ENCODE results near the gene TMEM72. TPM values are rescaled to one million over a fixed set of nuclear protein-coding genes. Genes with fewer than 3 reads are reported as not detected.

The TMEM72 gene
- total RNA-seq, 1 donor from 2014 or later, result not detected

DNA sequence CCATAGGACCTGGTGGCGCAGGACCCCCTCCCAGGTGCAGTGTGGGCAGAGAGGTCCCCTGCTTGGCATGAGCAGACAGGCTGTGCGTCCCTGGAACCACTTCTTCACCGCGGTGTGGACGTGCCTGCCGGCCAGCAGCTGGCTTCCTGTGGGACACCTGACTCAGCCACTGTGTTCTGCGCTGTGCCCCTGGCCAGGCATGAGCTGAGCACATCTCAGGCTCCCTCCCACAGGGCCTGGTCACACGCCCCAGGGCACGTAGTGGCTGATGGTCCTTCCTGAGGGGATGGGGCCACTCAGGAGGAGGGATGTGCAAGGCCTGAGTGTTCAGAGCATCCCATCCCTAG lies 71.0 kb downstream of the TMEM72 start:
- no peaks in the 10 kb centered on the region for H3K27me3 ChIP-seq (ENCODE audit: control insufficient read depth, insufficient read depth, low read length)
- no peak overlapping the region for H3K4me3 ChIP-seq (ENCODE audit: low read depth, low read length)
- no peak for DNase-seq (ENCODE audit: low read depth)
- TF ChIP-seq, protein P1, sequence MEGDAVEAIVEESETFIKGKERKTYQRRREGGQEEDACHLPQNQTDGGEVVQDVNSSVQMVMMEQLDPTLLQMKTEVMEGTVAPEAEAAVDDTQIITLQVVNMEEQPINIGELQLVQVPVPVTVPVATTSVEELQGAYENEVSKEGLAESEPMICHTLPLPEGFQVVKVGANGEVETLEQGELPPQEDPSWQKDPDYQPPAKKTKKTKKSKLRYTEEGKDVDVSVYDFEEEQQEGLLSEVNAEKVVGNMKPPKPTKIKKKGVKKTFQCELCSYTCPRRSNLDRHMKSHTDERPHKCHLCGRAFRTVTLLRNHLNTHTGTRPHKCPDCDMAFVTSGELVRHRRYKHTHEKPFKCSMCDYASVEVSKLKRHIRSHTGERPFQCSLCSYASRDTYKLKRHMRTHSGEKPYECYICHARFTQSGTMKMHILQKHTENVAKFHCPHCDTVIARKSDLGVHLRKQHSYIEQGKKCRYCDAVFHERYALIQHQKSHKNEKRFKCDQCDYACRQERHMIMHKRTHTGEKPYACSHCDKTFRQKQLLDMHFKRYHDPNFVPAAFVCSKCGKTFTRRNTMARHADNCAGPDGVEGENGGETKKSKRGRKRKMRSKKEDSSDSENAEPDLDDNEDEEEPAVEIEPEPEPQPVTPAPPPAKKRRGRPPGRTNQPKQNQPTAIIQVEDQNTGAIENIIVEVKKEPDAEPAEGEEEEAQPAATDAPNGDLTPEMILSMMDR (IDR thresholded peaks at IDR 0.05; ENCODE audit: insufficient read depth, low read length, poor library complexity, severe bottlenecking), result no peak
- no peaks in the 10 kb centered on the region for H3K36me3 ChIP-seq (ENCODE audit: control insufficient read depth, insufficient read depth, low read length)

DNA sequence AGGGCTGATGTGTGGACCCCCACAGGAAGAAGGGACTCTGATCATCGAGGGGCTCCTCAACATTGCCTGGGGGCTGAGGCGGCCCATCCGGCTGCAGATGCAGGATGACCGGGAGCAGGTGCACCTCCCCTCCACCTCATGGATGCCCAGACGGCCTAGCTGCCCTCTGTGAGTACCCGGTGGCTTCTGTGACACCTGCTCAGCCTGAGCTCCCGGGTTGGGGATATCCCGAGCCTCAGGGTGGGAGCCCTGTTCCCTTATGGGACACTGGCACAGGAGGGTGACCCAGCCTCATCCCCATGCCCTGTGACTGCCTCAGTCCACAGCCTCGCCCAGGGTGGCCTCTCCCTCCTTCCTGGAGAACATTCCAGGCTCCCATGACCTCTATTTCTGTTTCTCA lies 71.4 kb downstream of the TMEM72 start:
- DNase-seq (ENCODE audit: low read depth), result no peak
- TF ChIP-seq, protein P1 (IDR thresholded peaks at IDR 0.05; ENCODE audit: insufficient read depth, low read length, poor library complexity, severe bottlenecking), result no peak
- no peaks in the 10 kb centered on the region for H3K36me3 ChIP-seq (ENCODE audit: control insufficient read depth, insufficient read depth, low read length)
- H3K27me3 ChIP-seq (ENCODE audit: control insufficient read depth, insufficient read depth, low read length), result no peaks in the 10 kb centered on the region
- H3K4me3 ChIP-seq (ENCODE audit: low read depth, low read length), result no peak overlapping the region

DNA sequence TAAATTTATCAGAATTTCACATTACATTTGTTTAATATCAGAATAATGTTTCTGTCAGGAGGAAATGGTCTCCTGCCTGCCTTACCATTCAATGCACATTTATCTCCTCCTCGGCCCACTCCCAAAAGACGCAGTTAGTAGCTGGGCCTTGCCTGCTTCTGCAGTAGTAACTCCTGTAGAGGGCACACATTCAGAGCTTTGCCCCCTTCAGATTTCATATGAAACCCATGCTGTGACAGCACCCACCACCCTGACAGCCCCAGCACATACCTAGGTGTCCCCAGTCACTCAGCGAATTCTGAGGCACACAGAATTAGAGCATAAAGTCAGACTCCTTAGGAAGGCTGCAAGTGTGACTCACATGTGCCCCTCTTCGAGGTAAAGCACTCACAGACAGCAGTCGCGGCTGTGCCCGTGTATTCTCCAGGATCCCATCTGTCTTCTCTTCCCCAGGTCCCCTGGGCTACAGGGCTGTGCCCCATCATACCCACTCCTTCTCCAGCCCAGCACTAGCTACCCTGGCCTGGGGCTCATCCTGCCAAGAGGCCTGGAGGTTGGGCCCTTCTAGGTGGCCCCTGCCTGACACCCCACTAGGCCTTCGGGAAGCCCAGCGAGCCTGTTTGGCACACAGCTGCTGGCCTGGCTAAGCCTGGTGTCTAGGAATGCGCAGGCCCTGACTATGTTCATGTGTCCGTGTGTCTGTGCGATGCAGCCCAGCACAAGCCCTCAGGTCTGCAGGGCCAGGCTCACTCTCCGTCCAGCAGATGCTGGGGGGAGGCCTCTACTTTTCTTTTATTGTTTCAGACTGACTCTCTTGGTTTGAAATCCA lies 72.1 kb downstream of the TMEM72 start:
- Histone ChIP-seq H3K4me3 (ENCODE audit: low read depth, low read length) (no peak overlapping the region), H3K36me3 (ENCODE audit: control insufficient read depth, insufficient read depth, low read length) (no peaks in the 10 kb centered on the region), H3K27me3 (ENCODE audit: control insufficient read depth, insufficient read depth, low read length) (no peaks in the 10 kb centered on the region)
- TF ChIP-seq, protein P1 (IDR thresholded peaks at IDR 0.05; ENCODE audit: insufficient read depth, low read length, poor library complexity, severe bottlenecking), result no peak
- no peak for DNase-seq (ENCODE audit: low read depth)

DNA sequence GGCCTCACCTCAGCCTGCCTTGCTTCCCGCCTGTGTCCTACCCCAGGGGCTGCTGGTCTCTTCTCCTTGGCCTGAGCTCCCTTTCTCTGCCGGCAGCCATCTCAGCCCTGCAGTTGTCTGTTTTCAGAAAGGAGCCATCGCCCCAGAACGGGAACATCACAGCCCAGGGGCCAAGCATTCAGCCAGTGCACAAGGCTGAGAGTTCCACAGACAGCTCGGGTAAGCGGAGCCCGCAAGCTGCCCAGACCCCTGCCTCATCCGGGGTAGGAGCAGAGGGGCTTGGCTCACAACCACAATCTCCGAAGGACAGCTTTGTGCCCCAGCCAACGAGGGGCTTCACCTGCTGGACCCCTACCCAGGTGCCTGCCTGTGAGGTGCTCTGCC lies 72.8 kb downstream of the TMEM72 start:
- DNase-seq (ENCODE audit: low read depth), result no peak

GRCh38 chr10:44984671-44985101 lies 73.5 kb downstream of the TMEM72 start:
- DNase-seq (ENCODE audit: low read depth), result no peak
- TF ChIP-seq, protein P1 (IDR thresholded peaks at IDR 0.05; ENCODE audit: insufficient read depth, low read length, poor library complexity, severe bottlenecking), result no peak
- H3K36me3 ChIP-seq (ENCODE audit: control insufficient read depth, insufficient read depth, low read length), result no peaks in the 10 kb centered on the region
- no peaks in the 10 kb centered on the region for H3K27me3 ChIP-seq (ENCODE audit: control insufficient read depth, insufficient read depth, low read length)
- no peak overlapping the region for H3K4me3 ChIP-seq (ENCODE audit: low read depth, low read length)

More for the DNA sequence above, 72.8 kb downstream of the TMEM72 start:
- Histone ChIP-seq H3K4me3 (ENCODE audit: low read depth, low read length) (no peak overlapping the region), H3K27me3 (ENCODE audit: control insufficient read depth, insufficient read depth, low read length) (no peaks in the 10 kb centered on the region), H3K36me3 (ENCODE audit: control insufficient read depth, insufficient read depth, low read length) (no peaks in the 10 kb centered on the region)
- TF ChIP-seq, protein P1 (IDR thresholded peaks at IDR 0.05; ENCODE audit: insufficient read depth, low read length, poor library complexity, severe bottlenecking), result no peak
